COLO829 (cell line): ENCODE results near the gene LY6G6F.

Experiments
- DNase-seq: peaks from one replicate; pipeline ENCODE4 v3.0.0; 2012; ENCODE audit warnings: low spot score

Gene LY6G6F

GRCh38 chr6:31676904-31677303 is 29.8 kb upstream of the LY6G6F start:
- no peak for DNase-seq

DNA sequence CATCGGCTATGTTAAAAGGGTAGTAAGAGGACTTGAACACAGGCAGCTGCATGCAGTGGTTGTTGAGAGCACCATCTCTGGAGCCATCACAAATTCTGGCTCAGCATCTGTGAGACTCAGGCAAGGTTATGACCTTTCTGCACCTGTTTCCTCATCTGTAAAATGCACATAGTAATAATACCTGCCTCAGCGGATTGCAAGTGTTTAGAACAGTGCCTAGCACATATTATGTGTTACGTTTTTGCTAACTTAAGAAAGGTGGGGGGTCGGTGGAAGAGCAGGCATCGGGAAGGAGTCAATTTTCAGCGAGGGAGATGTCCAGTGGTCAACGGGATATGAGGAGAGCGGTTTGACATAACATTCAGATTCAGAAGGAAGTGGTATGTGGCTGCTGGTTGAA is 28.7 kb upstream of the LY6G6F start:
- no peak for DNase-seq

- DNase-seq = peak; percentile 85
Observed at GRCh38 chr6:31680226-31681134, 26.2 kb upstream of the LY6G6F start, which contains the start of gene LY6G5C. Gene LY6G5C (minus strand): TSS chr6:31681067. CDS start chr6:31680373, 694 bp downstream.

- DNase-seq = no peak
Observed at GRCh38 chr6:31681135-31681671, 25.5 kb upstream of the LY6G6F start.

DNA sequence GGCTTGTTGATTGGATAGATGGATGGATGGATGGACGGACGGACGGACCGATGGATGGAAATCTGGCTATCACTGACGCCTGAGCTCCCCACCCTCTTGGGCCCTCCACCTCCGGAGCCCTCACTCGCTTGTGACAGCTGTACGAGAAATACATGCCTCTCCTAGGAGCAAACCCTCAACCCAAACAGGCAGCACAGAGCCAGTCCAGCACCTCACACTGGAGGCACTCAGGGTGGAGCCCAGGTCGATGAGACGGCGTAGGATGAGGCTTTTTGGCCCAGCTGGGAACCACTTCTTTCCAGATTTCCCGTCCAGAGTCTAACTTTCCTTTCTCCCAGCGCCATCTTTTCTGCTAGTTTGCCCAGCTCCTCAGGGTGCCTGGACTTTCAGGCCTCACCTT is 23.1 kb upstream of the LY6G6F start:
- no peak for DNase-seq

DNA sequence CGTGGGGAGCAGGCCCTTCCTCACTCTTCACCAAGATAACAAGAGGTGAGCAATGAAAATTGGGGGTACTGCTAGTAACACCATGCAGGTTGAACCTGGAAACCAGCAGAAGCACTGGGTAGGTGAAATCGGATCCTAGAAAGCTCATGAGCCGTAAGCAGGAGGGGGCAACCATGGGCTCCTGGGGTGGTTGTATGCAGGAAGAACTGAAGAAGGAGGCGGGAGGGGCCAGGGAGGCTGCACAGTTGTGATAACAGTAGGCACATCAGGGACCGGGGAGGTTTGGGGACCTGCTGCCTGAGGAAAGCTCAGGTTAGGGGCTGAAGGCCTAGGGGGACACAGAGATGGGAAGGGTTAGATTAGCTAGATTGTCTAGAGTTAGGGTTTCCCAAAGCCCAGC is 20.2 kb upstream of the LY6G6F start:
- DNase-seq = no peak

DNA sequence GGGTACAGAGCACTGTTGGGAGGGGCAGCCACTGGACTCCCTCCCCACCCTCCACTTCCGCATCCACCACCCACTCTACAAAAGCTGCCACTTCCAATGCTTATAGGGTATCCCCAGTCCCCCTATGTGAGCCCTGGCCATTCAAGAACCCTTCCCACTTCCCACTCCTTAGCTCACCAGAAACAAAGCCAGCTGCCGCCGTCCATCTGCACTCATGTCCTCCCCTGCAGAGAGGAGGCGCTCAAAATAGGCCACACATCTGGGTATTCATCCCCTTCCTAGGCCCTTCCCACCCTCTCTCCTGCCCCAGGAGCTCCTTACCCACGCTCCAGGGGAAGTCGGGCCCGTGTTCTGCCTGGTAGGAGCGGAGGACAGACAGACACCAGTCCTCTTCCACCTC is 19.3 kb upstream of the LY6G6F start:
- no peak for DNase-seq

GRCh38 chr6:31687860-31688693 is 18.6 kb upstream of the LY6G6F start:
- no peak for DNase-seq

- no peak for DNase-seq
Observed at GRCh38 chr6:31689249-31690110, 17.2 kb upstream of the LY6G6F start.

GRCh38 chr6:31690231-31691077 is 16.2 kb upstream of the LY6G6F start:
- DNase-seq = no peak

DNA sequence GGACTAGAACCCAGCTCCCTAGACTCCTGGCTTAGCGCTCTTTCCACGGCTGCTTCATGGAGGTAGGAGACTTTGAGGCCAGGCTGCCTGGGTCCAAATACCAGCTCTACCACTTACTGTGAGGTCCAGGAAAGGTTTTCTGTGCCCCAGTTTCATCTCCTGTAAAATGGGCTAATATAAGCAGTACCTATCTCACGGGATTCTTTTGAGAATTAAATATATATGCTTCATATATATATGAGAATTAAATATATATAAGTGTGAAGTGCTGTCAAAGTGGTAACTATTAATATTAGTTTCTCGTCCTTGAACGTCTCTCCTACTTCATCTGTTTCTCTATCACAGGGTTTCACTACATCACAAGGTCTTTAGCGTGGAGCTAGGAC is 15.6 kb upstream of the LY6G6F start:
- no peak for DNase-seq

- DNase-seq = no peak
Observed at GRCh38 chr6:31691564-31692108, 15.0 kb upstream of the LY6G6F start.

DNA sequence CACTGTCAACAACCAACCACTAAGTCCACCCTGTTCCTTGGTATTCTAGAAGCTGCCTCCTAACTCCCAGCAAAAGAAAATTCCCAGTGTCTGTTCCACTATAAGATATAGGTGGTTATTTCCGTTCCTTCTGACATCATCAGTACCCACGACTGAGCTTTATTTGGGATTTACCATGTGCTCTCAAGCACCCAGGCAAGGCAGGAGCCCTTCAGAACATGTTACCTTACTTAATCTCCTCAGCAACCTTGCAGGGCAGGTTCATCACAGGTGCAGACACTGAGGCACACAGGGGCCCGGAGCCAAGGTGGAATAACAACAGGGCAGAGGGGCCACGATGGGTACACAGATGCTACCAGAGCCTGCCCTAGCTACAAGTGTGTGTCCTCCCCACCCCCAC is 14.3 kb upstream of the LY6G6F start:
- DNase-seq = no peak

DNA sequence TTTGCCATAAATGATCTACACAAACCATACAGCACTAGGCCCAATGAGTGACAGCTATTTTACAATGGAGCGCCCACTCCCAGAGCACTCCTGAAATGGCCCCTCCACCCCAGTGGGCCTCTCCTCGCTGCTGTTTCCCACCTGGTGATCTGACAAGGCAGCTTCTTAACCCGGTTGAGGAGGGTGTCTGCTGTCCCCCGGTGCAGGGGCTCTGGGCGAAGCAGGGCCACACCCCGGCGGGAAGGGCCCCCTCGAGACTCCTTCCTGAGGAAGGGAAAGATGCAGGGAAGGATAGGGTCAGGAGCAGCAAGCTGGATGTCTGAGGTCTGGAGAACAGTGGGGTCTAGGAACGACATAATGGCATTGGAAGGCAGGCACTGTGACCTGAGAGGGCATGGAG is 13.8 kb upstream of the LY6G6F start:
- DNase-seq = no peak

DNA sequence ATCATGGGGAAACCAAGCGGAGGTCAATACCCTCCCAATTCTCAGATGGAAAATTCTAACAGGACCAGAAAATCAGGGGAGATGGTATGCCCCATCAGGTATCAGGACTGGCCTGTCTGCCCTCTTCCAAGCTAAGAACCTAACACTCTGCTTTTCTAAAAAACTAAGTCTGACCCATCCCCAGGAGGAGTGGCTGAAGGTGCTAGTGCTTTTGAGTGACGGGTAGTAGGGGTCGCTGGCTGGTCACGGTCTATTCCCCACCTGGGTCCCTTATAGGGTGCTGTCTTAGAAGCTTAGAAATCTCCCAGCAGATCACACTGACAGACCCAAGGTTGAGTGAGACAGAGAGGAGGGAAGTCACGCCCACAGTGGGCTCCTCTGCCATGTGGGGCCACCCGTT is 13.1 kb upstream of the LY6G6F start:
- DNase-seq = no peak

DNA sequence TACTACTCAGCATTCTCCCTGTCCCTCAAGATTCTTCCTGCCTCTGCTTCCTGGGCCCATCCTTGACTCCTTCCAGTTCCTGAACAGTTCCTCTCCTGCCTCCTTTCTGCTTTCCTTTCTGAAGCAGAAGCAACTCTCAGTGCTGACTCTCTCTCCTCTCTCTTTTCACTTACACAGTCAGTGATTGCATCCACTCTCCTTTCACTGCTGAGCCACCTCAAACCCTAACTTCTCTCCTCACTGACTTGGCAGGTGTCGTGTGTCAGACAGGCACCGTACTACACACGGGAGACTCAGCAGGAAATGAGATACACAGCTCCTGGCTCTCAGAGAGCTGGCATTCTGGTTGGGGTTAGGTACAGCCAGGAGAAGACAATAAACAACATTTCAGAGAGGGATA is 9.1 kb upstream of the LY6G6F start:
- no peak for DNase-seq

GRCh38 chr6:31700740-31701401 is 5.8 kb upstream of the LY6G6F start:
- no peak for DNase-seq

- DNase-seq = no peak
Observed at GRCh38 chr6:31701666-31702404, 4.8 kb upstream of the LY6G6F start.

DNA sequence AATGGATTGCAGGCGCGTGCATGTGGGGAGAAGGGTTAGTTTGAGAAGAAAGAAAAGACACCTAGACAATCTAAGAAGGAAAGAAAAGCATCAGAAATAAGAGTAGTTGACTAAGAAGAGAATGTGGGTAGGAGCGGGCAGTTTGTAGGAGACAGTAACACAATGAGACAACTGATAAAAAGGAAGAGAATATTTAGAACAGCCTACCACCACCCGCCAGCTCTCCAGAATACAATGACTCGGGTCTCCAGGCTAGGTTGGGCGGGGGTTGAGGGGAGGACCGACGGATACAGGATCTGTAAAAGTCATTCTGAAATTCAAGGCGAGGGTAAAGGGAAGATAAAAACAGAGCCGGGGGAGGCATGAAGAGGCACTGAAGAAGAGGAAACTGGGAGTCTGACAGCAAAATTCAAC is 4.3 kb upstream of the LY6G6F start:
- peak; percentile 49 for DNase-seq
